Measurements from ENCODE around the gene DYNLT4. TPM values are rescaled to one million over a fixed set of nuclear protein-coding genes. Genes with fewer than 3 reads are reported as not detected.

DYNLT4 gene
- total RNA-seq, 4 donors from 2014 or later: 0.67 to 1.0 TPM; not detected in 2

GRCh38 chr1:44822981-44823451 lies 15.9 kb upstream of the DYNLT4 start:
- no peak for TF ChIP-seq CTCF (IDR thresholded peaks at IDR 0.05)
- no peak for TF ChIP-seq POLR2A (IDR thresholded peaks at IDR 0.05)
- Histone ChIP-seq H3K9me3 (no peaks in the 10 kb centered on the region), H3K27me3 (no peaks in the 10 kb centered on the region), H3K4me3 (replicated peaks in 1 of 3) (no peak overlapping the region), H3K4me1 (peaks cover 4 to 25% of the 10 kb centered on the region in 2 donors), H3K27ac (no peak overlapping the region), H3K36me3 (no peaks in the 10 kb centered on the region)
- intact Hi-C loops (cut with DNase I): no loop called here
- 84 to 94% methylated on average over 7 of the region's 15 CpGs for WGBS, 2 donors
- DNase-seq: no peak

- peaks cover 4 to 25% of the 10 kb centered on the region in 2 donors for H3K4me1 ChIP-seq
- no peak for TF ChIP-seq CTCF (IDR thresholded peaks at IDR 0.05)
- TF ChIP-seq POLR2A (IDR thresholded peaks at IDR 0.05): no peak
- 83 to 100% methylated on average over 1 to 6 of the region's 6 CpGs for WGBS, 2 donors
- no peaks in the 10 kb centered on the region for H3K9me3 ChIP-seq
- H3K27ac ChIP-seq: no peak overlapping the region
- H3K36me3 ChIP-seq: no peaks in the 10 kb centered on the region
- no peak overlapping the region for H3K4me3 ChIP-seq (replicated peaks in 1 of 3)
- intact Hi-C loops (cut with DNase I): no loop called here
- H3K27me3 ChIP-seq: no peaks in the 10 kb centered on the region
- DNase-seq: no peak
These were observed 15.1 kb upstream of the DYNLT4 start for GRCh38 chr1:44822131-44822701.

- H3K4me1 ChIP-seq: peaks cover 4 to 25% of the 10 kb centered on the region in 2 donors
- intact Hi-C loops (cut with DNase I): no loop called here
- H3K27me3 ChIP-seq: no peaks in the 10 kb centered on the region
- H3K27ac ChIP-seq: peak overlapping the region in 2 of 3 donors; percentile 97 to 98
- no peak overlapping the region for H3K4me3 ChIP-seq (replicated peaks in 1 of 3)
- DNase-seq: no peak
- no peaks in the 10 kb centered on the region for H3K9me3 ChIP-seq
- TF ChIP-seq POLR2A (IDR thresholded peaks at IDR 0.05): no peak
- TF ChIP-seq CTCF (IDR thresholded peaks at IDR 0.05): no peak
- no peaks in the 10 kb centered on the region for H3K36me3 ChIP-seq
- 79 to 82% methylated on average over 9 of the region's 9 CpGs for WGBS, 2 donors
These were observed 14.1 kb upstream of the DYNLT4 start for GRCh38 chr1:44821240-44821715.

- DNase-seq: peak in 1 of 2 donors; percentile 18
- Histone ChIP-seq H3K4me1 (peaks cover 4 to 25% of the 10 kb centered on the region in 2 donors), H3K27me3 (no peaks in the 10 kb centered on the region), H3K36me3 (no peaks in the 10 kb centered on the region), H3K4me3 (replicated peaks in 1 of 3) (peak overlapping the region in 1 of 3 donors; percentile 38), H3K9me3 (no peaks in the 10 kb centered on the region), H3K27ac (peak overlapping the region; percentile 97 to 98 (median 97))
- TF ChIP-seq POLR2A (IDR thresholded peaks at IDR 0.05) (no peak), CTCF (IDR thresholded peaks at IDR 0.05) (peak in 1 of 6 experiments; percentile 18)
- WGBS, 2 donors: 36 to 42% methylated on average over 19 to 23 of the region's 25 CpGs
- intact Hi-C loops (cut with DNase I): no loop called here
These were observed 13.4 kb upstream of the DYNLT4 start for GRCh38 chr1:44820328-44821239.

All from thyroid gland (tissue), 4 donors.